Measurements from ENCODE around the gene PLEKHG5. TPM values are rescaled to one million over a fixed set of nuclear protein-coding genes. Genes with fewer than 3 reads are reported as not detected.
A peak's percentile ranks its signal among the peaks of the same experiment; 100 is the strongest.

Gene PLEKHG5
- total RNA-seq, 4 donors from 2014 or later, result 24.3 to 37.8 (median 32.6) TPM

DNA sequence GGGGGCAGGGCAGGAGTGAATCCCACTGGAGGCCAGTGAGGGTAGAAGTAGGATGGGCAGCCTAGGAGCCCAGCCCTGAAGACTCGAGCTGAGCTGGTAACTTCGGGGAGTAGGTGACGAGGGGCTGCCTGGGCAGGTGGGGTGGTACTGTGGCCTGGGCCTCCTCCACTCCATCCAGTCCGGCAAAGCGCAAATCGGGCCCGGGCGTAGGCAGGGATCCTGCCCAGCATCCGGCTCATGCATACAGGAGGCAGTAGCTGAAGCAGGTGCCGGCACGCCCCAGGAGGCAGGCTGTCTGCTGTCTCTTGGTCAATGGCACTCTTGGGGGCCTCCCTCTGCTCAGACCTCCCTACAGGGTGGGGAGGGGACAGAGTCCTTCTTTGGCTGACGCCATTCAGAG is 24.2 kb downstream of the PLEKHG5 start:
- intact Hi-C loops (cut with DNase I), result no loop called here
- H3K36me3 ChIP-seq, result peaks cover 30 to 98% (median 43%) of the 10 kb centered on the region in 3 donors
- TF ChIP-seq, protein P1, sequence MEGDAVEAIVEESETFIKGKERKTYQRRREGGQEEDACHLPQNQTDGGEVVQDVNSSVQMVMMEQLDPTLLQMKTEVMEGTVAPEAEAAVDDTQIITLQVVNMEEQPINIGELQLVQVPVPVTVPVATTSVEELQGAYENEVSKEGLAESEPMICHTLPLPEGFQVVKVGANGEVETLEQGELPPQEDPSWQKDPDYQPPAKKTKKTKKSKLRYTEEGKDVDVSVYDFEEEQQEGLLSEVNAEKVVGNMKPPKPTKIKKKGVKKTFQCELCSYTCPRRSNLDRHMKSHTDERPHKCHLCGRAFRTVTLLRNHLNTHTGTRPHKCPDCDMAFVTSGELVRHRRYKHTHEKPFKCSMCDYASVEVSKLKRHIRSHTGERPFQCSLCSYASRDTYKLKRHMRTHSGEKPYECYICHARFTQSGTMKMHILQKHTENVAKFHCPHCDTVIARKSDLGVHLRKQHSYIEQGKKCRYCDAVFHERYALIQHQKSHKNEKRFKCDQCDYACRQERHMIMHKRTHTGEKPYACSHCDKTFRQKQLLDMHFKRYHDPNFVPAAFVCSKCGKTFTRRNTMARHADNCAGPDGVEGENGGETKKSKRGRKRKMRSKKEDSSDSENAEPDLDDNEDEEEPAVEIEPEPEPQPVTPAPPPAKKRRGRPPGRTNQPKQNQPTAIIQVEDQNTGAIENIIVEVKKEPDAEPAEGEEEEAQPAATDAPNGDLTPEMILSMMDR (IDR thresholded peaks at IDR 0.05), result no peak
- TF ChIP-seq POLR2A (IDR thresholded peaks at IDR 0.05), result no peak
- no peak overlapping the region for H3K27ac ChIP-seq
- DNase-seq, result no peak
- no peaks in the 10 kb centered on the region for H3K9me3 ChIP-seq
- H3K4me1 ChIP-seq, result peaks cover 5 to 16% (median 10%) of the 10 kb centered on the region in 3 donors
- no peak overlapping the region for H3K4me3 ChIP-seq
- WGBS, 2 donors, result 80 to 91% methylated on average over 10 to 11 of the region's 12 CpGs
- H3K27me3 ChIP-seq, result peaks cover 0 to 28% (median 0%) of the 10 kb centered on the region in 4 donors

DNA sequence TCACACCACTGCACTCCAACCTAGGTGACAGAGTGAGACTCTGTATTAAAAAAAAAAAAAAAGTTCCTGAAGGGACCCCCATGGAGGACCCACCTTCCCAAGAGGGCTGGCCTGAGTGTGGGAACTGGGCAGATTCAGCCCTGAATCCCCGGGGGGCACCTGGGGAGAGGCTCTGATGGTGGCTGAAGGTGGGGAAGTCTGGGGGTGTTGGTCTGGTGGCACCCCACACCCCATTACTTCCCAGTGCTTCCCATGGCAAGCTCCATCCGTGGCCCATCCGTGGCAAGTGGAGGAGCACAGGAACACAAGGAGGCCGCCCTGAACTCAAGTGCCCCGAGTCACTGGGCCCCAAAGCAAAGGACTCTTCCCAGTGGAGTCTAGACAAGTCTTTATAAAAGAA is 24.7 kb downstream of the PLEKHG5 start:
- WGBS, 2 donors, result 94% methylated on average over 4 of the region's 5 CpGs; no CpG with 5 or more reads in 1 of the 2 donors
- H3K4me1 ChIP-seq, result peaks cover 4 to 12% (median 9%) of the 10 kb centered on the region in 3 donors
- DNase-seq, result no peak
- peaks cover 0 to 32% (median 0%) of the 10 kb centered on the region in 4 donors for H3K27me3 ChIP-seq
- H3K4me3 ChIP-seq, result no peak overlapping the region
- TF ChIP-seq POLR2A (IDR thresholded peaks at IDR 0.05), result no peak
- TF ChIP-seq, protein P1 (IDR thresholded peaks at IDR 0.05), result no peak
- H3K9me3 ChIP-seq, result no peaks in the 10 kb centered on the region
- intact Hi-C loops (cut with DNase I), result no loop called here
- peaks cover 30 to 99% (median 46%) of the 10 kb centered on the region in 3 donors for H3K36me3 ChIP-seq
- no peak overlapping the region for H3K27ac ChIP-seq

DNA sequence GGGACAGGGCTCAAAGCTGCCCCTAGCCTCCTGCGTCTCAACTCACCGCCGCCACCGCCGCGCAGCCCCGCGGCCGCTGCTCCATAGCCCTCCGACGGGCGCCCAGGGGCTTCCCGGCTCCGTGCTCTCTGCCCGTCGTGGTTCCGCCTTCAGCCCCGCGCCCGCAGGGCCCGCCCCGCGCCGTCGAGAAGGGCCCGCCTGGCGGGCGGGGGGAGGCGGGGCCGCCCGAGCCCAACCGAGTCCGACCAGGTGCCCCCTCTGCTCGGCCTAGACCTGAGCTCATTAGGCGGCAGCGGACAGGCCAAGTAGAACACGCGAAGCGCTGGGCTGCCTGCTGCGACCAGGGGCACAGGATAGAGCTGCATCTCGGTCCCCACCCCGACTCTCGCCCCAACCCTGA is 25.4 kb downstream of the PLEKHG5 start, which contains the start of gene TNFRSF25:
Gene TNFRSF25 (minus strand): TSS at position 151 of the 400 bp plus-strand sequence. CDS start 66 bp downstream, at position 85.
- Histone ChIP-seq H3K27me3 (peaks cover 0 to 39% (median 0%) of the 10 kb centered on the region in 4 donors), H3K36me3 (peaks cover 26 to 100% (median 45%) of the 10 kb centered on the region in 3 donors), H3K4me3 (peak within 1 kb of the TSS; percentile 7 to 37 (median 24)), H3K27ac (peak within 1 kb of the TSS in 2 of 4 donors; percentile 33 to 39), H3K9me3 (no peaks in the 10 kb centered on the region), H3K4me1 (peaks cover 2 to 12% (median 6%) of the 10 kb centered on the region in 3 donors)
- intact Hi-C loops (cut with DNase I), result no loop called here
- TF ChIP-seq POLR2A (IDR thresholded peaks at IDR 0.05), result no peak
- TF ChIP-seq, protein P1 (IDR thresholded peaks at IDR 0.05), result no peak
- 50% methylated on average over 4 of the region's 43 CpGs; no CpG with 5 or more reads in 1 of the 2 donors for WGBS, 2 donors
- no peak for DNase-seq

DNA sequence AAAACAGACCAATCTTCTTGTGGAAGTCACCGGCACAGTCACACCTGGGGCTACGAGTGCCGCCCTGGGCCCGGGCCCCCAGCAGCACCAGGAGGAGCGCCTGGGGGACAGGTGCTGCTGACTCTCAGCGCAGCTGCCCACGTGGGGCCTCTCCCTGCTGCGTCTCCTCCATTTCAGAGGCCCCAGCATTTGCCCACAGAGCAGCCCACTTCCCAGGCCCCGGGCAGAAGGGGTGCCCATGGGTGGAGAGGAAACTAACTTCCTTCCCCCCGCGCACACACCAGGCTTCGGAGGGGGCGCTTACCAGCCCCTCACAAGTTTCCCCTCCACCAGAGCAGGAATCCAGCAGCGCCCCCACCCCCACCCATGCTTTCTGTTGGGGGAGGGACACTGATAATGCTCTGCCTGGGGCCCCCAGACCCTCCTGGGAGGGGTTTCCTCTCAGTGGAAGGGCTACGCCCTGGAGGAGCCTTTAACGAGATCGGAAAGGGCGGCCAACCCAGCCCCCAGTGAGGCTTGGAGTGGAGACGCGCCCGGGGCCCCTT is 25.9 kb downstream of the PLEKHG5 start:
- peaks cover 0 to 42% (median 0%) of the 10 kb centered on the region in 4 donors for H3K27me3 ChIP-seq
- TF ChIP-seq, protein P1 (IDR thresholded peaks at IDR 0.05), result no peak
- peak overlapping the region in 2 of 4 donors; percentile 33 to 39 for H3K27ac ChIP-seq

DNA sequence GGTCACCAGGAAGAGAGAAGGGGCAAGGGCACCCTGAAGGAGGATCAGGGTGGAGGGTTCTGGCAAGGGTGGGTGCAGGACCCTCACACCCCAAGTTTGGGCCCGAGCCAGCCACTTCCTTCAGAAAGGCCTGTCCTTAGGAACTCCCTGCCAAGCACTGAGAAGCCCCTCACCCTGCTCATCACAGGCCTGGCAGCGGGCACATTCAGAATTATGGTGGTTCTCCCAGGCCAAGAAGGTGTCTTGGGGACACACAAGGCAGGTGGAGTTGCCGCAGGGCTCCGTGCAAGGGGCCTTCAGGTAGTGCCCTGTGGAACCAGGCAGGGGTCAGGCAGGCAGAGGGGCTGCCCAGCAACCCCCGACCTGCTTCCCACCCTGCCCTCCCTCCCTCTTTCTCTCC is 26.6 kb downstream of the PLEKHG5 start:
- H3K9me3 ChIP-seq, result no peaks in the 10 kb centered on the region
- peak overlapping the region in 3 of 4 donors; percentile 23 to 37 (median 26) for H3K4me3 ChIP-seq
- H3K27ac ChIP-seq, result peak overlapping the region in 2 of 4 donors; percentile 33 to 39
- DNase-seq, result no peak
- H3K36me3 ChIP-seq, result peaks cover 16 to 100% (median 34%) of the 10 kb centered on the region in 3 donors
- peaks cover 0 to 49% (median 0%) of the 10 kb centered on the region in 4 donors for H3K27me3 ChIP-seq
- intact Hi-C loops (cut with DNase I), result no loop called here
- 86% methylated on average over 5 of the region's 5 CpGs; no CpG with 5 or more reads in 1 of the 2 donors for WGBS, 2 donors
- no peak for TF ChIP-seq POLR2A (IDR thresholded peaks at IDR 0.05)
- TF ChIP-seq, protein P1 (IDR thresholded peaks at IDR 0.05), result no peak
- H3K4me1 ChIP-seq, result peaks cover 0 to 19% (median 14%) of the 10 kb centered on the region in 3 donors

More for the DNA sequence above, 25.9 kb downstream of the PLEKHG5 start:
- Histone ChIP-seq H3K9me3 (no peaks in the 10 kb centered on the region), H3K36me3 (peaks cover 23 to 100% (median 40%) of the 10 kb centered on the region in 3 donors), H3K4me3 (peak overlapping the region; percentile 7 to 37 (median 24)), H3K4me1 (peaks cover 0 to 13% (median 10%) of the 10 kb centered on the region in 3 donors)
- WGBS, 2 donors, result 60% methylated on average over 1 to 3 of the region's 21 CpGs
- intact Hi-C loops (cut with DNase I), result no loop called here
- DNase-seq, result no peak

Data from esophagus squamous epithelium (tissue), 5 donors.